HL-60/S4 treated with retinoic acid at 250 ng/mL for 4 days and 3 days (cell line): ENCODE measurements around the gene NUP93.

Experiments used
- in situ Hi-C: fragments of 300-500 bp; cut with MboI; formaldehyde crosslinking; loops from 2 replicates; pipeline ENCODE4 v1.7.0; 2022; ENCODE audit warnings: low sequenced_read_pairs

The NUP93 gene

GRCh38 chr16:56729735-56730662 is at the start of gene NUP93:
Gene NUP93, plus strand, starts transcription at chr16:56730129. Its CDS starts 18,119 bp downstream, at chr16:56748248.
- in situ Hi-C loops = no loop called here

- in situ Hi-C loops = no loop called here
Measured at GRCh38 chr16:56681939-56682702, 47.8 kb upstream of the NUP93 start, which contains the start of gene MT1X. Gene MT1X, plus strand, starts transcription at chr16:56682470. Its CDS starts 71 bp downstream, at chr16:56682541.

GRCh38 chr16:56682703-56683397 is 47.1 kb upstream of the NUP93 start:
- in situ Hi-C loops = no loop called here

- in situ Hi-C loops = no loop called here
Measured at GRCh38 chr16:56683424-56684172, 46.3 kb upstream of the NUP93 start.

- in situ Hi-C loops = no loop called here
Measured at GRCh38 chr16:56684256-56684925, 45.5 kb upstream of the NUP93 start.

GRCh38 chr16:56684926-56685590 is 44.9 kb upstream of the NUP93 start:
- in situ Hi-C loops = no loop called here

GRCh38 chr16:56686758-56687157 is 43.2 kb upstream of the NUP93 start:
- in situ Hi-C loops = no loop called here

- in situ Hi-C loops = no loop called here
Measured at GRCh38 chr16:56688762-56689161, 41.2 kb upstream of the NUP93 start.

GRCh38 chr16:56689171-56689570 is 40.8 kb upstream of the NUP93 start:
- in situ Hi-C loops = no loop called here

GRCh38 chr16:56690420-56691122 is 39.4 kb upstream of the NUP93 start:
- in situ Hi-C loops = loop anchor here (10.0 kb wide), 1 partner anchor 106 kb away; the partner anchor contains the start of gene MT3

GRCh38 chr16:56691885-56692284 is 38.0 kb upstream of the NUP93 start:
- in situ Hi-C loops = loop anchor here (10.0 kb wide), 1 partner anchor 107 kb away; the partner anchor contains the start of gene MT3

- in situ Hi-C loops = loop anchor here (10.0 kb wide), 1 partner anchor 110 kb away; the partner anchor contains the start of gene MT3
Measured at GRCh38 chr16:56695246-56695645, 34.7 kb upstream of the NUP93 start.

- in situ Hi-C loops = loop anchor here (10.0 kb wide), 1 partner anchor 113 kb away; the partner anchor contains the start of gene MT3
Measured at GRCh38 chr16:56697456-56698155, 32.3 kb upstream of the NUP93 start.

- in situ Hi-C loops = no loop called here
Measured at GRCh38 chr16:56700195-56700594, 29.7 kb upstream of the NUP93 start.

- in situ Hi-C loops = no loop called here
Measured at GRCh38 chr16:56700631-56701030, 29.3 kb upstream of the NUP93 start.

- in situ Hi-C loops = no loop called here
Measured at GRCh38 chr16:56701534-56701933, 28.4 kb upstream of the NUP93 start.

- in situ Hi-C loops = no loop called here
Measured at GRCh38 chr16:56702836-56703235, 27.1 kb upstream of the NUP93 start.
